ENCODE data around the gene SLC9A9. TPM values are rescaled to one million over a fixed set of nuclear protein-coding genes. Genes with fewer than 3 reads are reported as not detected.
"Not testable (repeated sequence)": the region's sequence is repeated elsewhere in the genome, so short reads cannot be mapped to it uniquely, and the experiment has no call there.

Gene SLC9A9
- polyA plus RNA-seq, 1 experiment: 2.4 TPM

DNA sequence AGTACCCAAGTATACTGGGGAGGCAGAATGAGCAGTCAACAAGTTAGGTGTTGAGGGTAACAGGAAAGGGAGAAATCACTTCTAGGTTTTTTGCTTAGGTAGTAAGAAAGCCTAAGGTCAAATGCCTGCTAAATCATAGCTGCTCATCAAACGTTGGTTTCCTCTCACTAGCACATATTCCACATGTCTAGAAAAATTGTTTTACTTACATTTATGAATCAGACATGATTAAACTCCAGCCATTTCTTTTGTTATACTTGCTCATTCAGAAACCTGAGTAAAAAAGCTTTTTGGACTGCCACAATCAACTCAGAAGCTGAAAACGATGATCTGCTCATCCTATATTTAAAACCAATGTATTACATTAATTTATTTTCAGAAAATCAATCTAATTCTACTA lies 40.2 kb downstream of the SLC9A9 start:
- DNase-seq (ENCODE audit: low read depth): no peak
- POLR2A ChIA-PET: no interaction called here
- no peaks in the 10 kb centered on the region for H3K27me3 ChIP-seq (ENCODE audit: control insufficient read depth, insufficient read depth, low read length)
- TF ChIP-seq, protein P1, sequence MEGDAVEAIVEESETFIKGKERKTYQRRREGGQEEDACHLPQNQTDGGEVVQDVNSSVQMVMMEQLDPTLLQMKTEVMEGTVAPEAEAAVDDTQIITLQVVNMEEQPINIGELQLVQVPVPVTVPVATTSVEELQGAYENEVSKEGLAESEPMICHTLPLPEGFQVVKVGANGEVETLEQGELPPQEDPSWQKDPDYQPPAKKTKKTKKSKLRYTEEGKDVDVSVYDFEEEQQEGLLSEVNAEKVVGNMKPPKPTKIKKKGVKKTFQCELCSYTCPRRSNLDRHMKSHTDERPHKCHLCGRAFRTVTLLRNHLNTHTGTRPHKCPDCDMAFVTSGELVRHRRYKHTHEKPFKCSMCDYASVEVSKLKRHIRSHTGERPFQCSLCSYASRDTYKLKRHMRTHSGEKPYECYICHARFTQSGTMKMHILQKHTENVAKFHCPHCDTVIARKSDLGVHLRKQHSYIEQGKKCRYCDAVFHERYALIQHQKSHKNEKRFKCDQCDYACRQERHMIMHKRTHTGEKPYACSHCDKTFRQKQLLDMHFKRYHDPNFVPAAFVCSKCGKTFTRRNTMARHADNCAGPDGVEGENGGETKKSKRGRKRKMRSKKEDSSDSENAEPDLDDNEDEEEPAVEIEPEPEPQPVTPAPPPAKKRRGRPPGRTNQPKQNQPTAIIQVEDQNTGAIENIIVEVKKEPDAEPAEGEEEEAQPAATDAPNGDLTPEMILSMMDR (IDR thresholded peaks at IDR 0.05; ENCODE audit: insufficient read depth, low read depth, low read length): no peak
- CTCF ChIA-PET: no interaction called here
- no peak overlapping the region for H3K4me3 ChIP-seq (ENCODE audit: low read depth, low read length)
- no peaks in the 10 kb centered on the region for H3K36me3 ChIP-seq (ENCODE audit: control insufficient read depth, insufficient read depth, low read length)

DNA sequence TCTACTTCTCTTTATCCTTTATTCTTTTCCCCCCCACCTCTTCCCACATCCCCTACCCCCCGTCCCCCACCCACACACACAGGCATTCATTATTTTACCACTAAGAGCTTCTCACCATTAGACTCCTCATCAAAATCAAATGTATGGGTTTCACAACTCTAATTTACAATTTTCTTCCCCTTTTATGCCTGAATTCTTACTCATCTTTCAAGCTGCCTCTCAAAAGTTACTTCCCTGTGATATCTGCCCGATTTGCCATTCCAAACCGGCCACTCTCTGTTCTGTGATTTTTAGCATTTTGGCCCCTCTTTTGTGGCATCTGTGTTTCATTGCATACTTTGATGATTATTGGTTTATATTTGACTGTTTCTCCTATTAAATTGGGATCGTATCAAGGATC lies 42.2 kb downstream of the SLC9A9 start:
- no peak for DNase-seq (ENCODE audit: low read depth)
- H3K36me3 ChIP-seq (ENCODE audit: control insufficient read depth, insufficient read depth, low read length): no peaks in the 10 kb centered on the region
- TF ChIP-seq, protein P1 (IDR thresholded peaks at IDR 0.05; ENCODE audit: insufficient read depth, low read depth, low read length): no peak
- POLR2A ChIA-PET: no interaction called here
- no peaks in the 10 kb centered on the region for H3K27me3 ChIP-seq (ENCODE audit: control insufficient read depth, insufficient read depth, low read length)
- H3K4me3 ChIP-seq (ENCODE audit: low read depth, low read length): no peak overlapping the region
- CTCF ChIA-PET: no interaction called here

DNA sequence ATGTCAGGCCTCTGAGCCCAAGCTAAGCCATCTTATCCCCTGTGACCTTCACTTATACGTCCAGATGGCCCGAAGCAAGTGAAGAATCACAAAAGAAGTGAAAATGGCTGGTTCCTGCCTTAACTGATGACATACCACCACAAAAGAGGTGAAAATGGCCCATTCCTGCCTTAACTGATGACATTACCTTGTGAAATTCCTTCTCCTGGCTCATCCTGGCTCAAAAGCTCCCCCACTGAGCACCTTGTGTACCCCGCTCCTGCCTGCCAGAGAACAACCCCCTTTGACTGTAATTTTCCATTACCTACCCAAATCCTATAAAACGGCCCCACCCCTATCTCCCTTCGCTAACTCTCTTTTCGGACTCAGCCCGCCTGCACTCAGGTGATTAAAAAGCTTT lies 42.8 kb downstream of the SLC9A9 start:
- POLR2A ChIA-PET; CTCF ChIA-PET; DNase-seq (ENCODE audit: low read depth); H3K36me3 ChIP-seq (ENCODE audit: control insufficient read depth, insufficient read depth, low read length); H3K27me3 ChIP-seq (ENCODE audit: control insufficient read depth, insufficient read depth, low read length); H3K4me3 ChIP-seq (ENCODE audit: low read depth, low read length): not testable (repeated sequence)

DNA sequence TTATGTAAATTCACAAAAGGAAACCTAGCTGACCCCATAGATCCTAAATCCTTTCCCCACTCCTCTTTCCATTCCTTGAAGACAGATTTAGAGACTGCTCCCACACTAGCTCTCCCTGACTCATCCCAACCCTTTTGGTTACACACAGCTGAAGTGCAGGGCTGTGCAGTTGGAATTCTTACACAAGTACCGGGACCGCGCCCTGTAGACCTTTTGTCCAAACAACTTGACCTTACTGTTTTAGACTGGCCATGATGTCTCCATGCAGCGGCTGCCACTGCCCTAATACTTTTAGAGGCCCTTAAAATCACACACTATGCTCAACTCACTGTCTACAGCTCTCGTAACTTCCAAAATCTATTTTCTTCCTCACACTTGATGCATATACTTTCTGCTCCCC lies 47.2 kb downstream of the SLC9A9 start:
- CTCF ChIA-PET; POLR2A ChIA-PET; DNase-seq (ENCODE audit: low read depth); H3K36me3 ChIP-seq (ENCODE audit: control insufficient read depth, insufficient read depth, low read length); H3K4me3 ChIP-seq (ENCODE audit: low read depth, low read length); H3K27me3 ChIP-seq (ENCODE audit: control insufficient read depth, insufficient read depth, low read length): not testable (repeated sequence)

DNA sequence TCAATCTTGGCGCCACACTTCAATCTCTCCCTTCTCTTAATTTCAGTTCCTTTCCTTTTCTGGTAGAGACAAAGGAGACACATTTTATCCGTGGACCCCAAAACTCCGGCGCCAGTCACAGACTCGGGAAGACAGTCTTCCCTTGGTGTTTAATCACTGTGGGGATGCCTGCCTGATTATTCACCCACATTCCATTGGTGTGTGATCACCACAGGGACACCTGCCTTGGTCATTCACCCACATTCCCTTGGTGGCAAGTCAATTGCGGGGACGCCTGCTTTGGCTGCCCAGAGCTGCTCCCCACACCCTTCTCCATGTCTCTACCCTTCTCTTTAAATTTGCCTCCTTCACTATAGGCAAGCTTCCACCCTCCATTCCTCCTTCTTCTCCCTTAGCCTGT lies 50.1 kb downstream of the SLC9A9 start:
- CTCF ChIA-PET: not testable (repeated sequence)

DNA sequence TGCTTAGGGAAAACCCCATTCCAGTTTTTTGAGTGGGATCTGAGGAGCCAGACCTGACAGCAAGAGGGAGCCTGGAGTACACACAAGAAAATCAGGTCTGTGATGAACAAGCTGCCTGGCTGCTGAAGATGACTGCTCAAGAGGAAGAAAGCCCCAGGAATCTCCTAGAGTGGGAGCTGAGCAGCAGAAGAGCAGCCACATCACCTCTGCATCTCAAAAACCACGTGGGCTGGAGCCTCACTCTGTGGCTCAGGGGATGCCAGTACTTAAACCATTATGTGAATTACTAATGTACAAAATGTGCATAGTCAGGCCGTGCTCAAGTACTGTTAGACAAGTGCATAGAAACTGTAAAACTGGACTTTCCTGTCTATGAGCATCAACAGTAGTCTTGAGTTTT lies 52.4 kb downstream of the SLC9A9 start:
- DNase-seq (ENCODE audit: low read depth): no peak
- Histone ChIP-seq H3K4me3 (ENCODE audit: low read depth, low read length) (no peak overlapping the region), H3K36me3 (ENCODE audit: control insufficient read depth, insufficient read depth, low read length) (no peaks in the 10 kb centered on the region), H3K27me3 (ENCODE audit: control insufficient read depth, insufficient read depth, low read length) (no peaks in the 10 kb centered on the region)
- POLR2A ChIA-PET: no interaction called here
- TF ChIP-seq, protein P1 (IDR thresholded peaks at IDR 0.05; ENCODE audit: insufficient read depth, low read depth, low read length): no peak
- CTCF ChIA-PET: no interaction called here

More for the DNA sequence above, 50.1 kb downstream of the SLC9A9 start:
- H3K27me3 ChIP-seq (ENCODE audit: control insufficient read depth, insufficient read depth, low read length); H3K4me3 ChIP-seq (ENCODE audit: low read depth, low read length); POLR2A ChIA-PET; DNase-seq (ENCODE audit: low read depth); H3K36me3 ChIP-seq (ENCODE audit: control insufficient read depth, insufficient read depth, low read length): not testable (repeated sequence)

DNA sequence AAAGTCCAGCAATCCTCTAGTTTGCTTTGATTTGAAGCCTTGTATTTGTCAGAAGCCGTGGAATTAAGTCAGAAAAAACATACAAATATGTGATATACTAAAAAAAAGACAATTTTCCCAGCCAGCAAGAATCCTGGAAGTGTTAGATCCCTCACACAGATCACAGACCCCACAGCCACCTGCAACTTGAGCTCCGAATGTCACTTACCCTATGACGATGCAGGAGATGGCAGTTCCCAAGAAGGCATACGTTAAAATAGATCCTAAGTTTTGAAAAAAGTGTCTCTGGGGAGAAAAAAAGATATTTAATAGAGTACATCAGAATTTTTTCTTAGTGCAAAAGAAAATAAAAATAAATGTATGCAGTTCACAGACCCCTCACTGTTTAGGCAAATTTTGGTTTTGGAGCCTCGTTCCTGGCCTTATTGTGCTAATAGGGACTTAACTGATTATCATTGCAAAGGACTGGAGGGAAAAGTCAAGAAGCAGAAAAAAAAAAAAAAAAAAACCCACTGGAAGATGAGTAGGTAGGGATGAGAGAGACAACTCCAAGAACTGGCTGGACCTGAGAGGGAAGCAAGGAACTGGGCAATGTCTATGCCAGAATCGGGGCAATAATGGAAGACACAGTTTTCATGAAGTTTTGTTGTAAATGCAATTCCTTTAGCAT lies 53.3 kb downstream of the SLC9A9 start:
- TF ChIP-seq, protein P1 (IDR thresholded peaks at IDR 0.05; ENCODE audit: insufficient read depth, low read depth, low read length): no peak
- DNase-seq (ENCODE audit: low read depth): no peak
- ChIA-PET POLR2A (no interaction called here), CTCF (no interaction called here)
- Histone ChIP-seq H3K4me3 (ENCODE audit: low read depth, low read length) (no peak overlapping the region), H3K27me3 (ENCODE audit: control insufficient read depth, insufficient read depth, low read length) (no peaks in the 10 kb centered on the region), H3K36me3 (ENCODE audit: control insufficient read depth, insufficient read depth, low read length) (no peaks in the 10 kb centered on the region)
